Gastrocnemius medialis (tissue), 4 donors: Measurements from ENCODE around the gene ERC2. TPM values are rescaled to one million over a fixed set of nuclear protein-coding genes. Genes with fewer than 3 reads are reported as not detected.
"Not testable (repeated sequence)": the region's sequence is repeated elsewhere in the genome, so short reads cannot be mapped to it uniquely, and the experiment has no call there.

ENCODE experiments used
- ATAC-seq, 2 donors: fragments of 150-250 bp; one replicate each; pipeline ENCODE4 v1.9.1; 2016
- DNase-seq, 2 donors: peaks; one replicate each; pipeline ENCODE4 v3.0.0-alpha.2; 2019
- H3K27ac ChIP-seq, 4 donors: fragments of 200-600 bp; sonication (generic); 1 replicate in 1 of 4; 2 replicates in 3 of 4; pipeline ENCODE4 v1.5.1; 2016 to 2018; ENCODE audit warnings: mild to moderate bottlenecking in 2 of 4, moderate library complexity in 1 of 4
- H3K27me3 ChIP-seq, 3 donors: fragments of 200-600 bp; sonication (generic) in 2 of 3; 1 replicate in 1 of 3; 2 replicates in 2 of 3; pipeline versions ENCODE4 v1.5.1 to v1.6.0; 2016 to 2019; ENCODE audit warnings: mild to moderate bottlenecking in 1 of 3, moderate library complexity in 1 of 3
- H3K36me3 ChIP-seq, 2 donors: fragments of 200-600 bp; sonication (generic) in 1 of 2; one replicate each; pipeline ENCODE4 v1.5.1; 2017 to 2018
- H3K4me1 ChIP-seq, 2 donors: fragments of 200-600 bp; sonication (generic) in 1 of 2; one replicate each; pipeline ENCODE4 v1.5.1; 2016 to 2017; ENCODE audit warnings: mild to moderate bottlenecking in 2 of 2
- H3K4me3 ChIP-seq, 4 donors: fragments of 200-600 bp; sonication (generic) in 3 of 4; 1 replicate in 1 of 4; 2 replicates in 3 of 4; pipeline ENCODE4 v1.5.1; 2016 to 2019; ENCODE audit warnings: mild to moderate bottlenecking in 2 of 4
- H3K9me3 ChIP-seq, 3 donors: fragments of 200-600 bp; sonication (generic) in 2 of 3; 1 replicate in 1 of 3; 2 replicates in 2 of 3; pipeline ENCODE4 v1.5.1; 2016 to 2019
- CTCF ChIP-seq, 5 experiments: fragments of 450-650 bp in 3 of 5; fragments of 200-600 bp in 2 of 5; sonication (generic) in 2 of 5; IDR thresholded peaks in 4 of 5; conservative IDR thresholded peaks in 1 of 5; 1 replicate in 4 of 5; 2 replicates in 1 of 5; pipeline ENCODE4 v1.5.1; 2016 to 2019; ENCODE audit warnings: antibody characterized with exemption in 5 of 5, mild to moderate bottlenecking in 3 of 5, moderate library complexity in 3 of 5
- POLR2A ChIP-seq, 2 donors: fragments of 450-650 bp; IDR thresholded peaks; one replicate each; pipeline ENCODE4 v1.6.1; 2017; ENCODE audit warnings: antibody characterized with exemption in 2 of 2, mild to moderate bottlenecking in 2 of 2, moderate library complexity in 2 of 2
- in situ Hi-C, 4 donors: fragments of 200-750 bp; cut with MboI; loops; one replicate each; pipeline versions ENCODE4 v1.15.0 to v1.8.0; 2017; ENCODE audit warnings: low sequenced_read_pairs in 4 of 4
- intact Hi-C: fragments of 100-400 bp; cut with DNase I; formaldehyde crosslinking; loops from one replicate; pipeline ENCODE4 v1.15.1; 2023; ENCODE audit warnings: low total_unique reads
- total RNA-seq, 4 donors: library from RNA; depleted of rRNA; stranded (reverse); fragments of >200 nt; gene quantifications; one replicate each; pipeline versions ENCODE4 v1.1.0 to v1.2.3, GENCODE V29; 2016

ERC2 gene
- total RNA-seq, 4 donors from 2014 or later = not detected

- Histone ChIP-seq H3K4me1 (no peaks in the 10 kb centered on the region), H3K9me3 (no peaks in the 10 kb centered on the region), H3K4me3 (no peak overlapping the region), H3K36me3 (no peaks in the 10 kb centered on the region), H3K27me3 (no peaks in the 10 kb centered on the region), H3K27ac (no peak overlapping the region)
- in situ Hi-C loops (no loop called here), intact Hi-C loops (no loop called here)
- DNase-seq (no peak), ATAC-seq (no peak)
- TF ChIP-seq CTCF (IDR thresholded peaks at IDR 0.05 in 4 of 5, conservative IDR thresholded peaks at IDR 0.05 in 1 of 5) (no peak), POLR2A (IDR thresholded peaks at IDR 0.05) (no peak)
Measured at GRCh38 chr3:55855311-55855710, 613.0 kb downstream of the ERC2 start.

GRCh38 chr3:55854494-55854893, 613.8 kb downstream of the ERC2 start:
- no peaks in the 10 kb centered on the region for H3K36me3 ChIP-seq
- H3K27me3 ChIP-seq = no peaks in the 10 kb centered on the region
- in situ Hi-C loops = no loop called here
- no peak for TF ChIP-seq CTCF (IDR thresholded peaks at IDR 0.05 in 4 of 5, conservative IDR thresholded peaks at IDR 0.05 in 1 of 5)
- TF ChIP-seq POLR2A (IDR thresholded peaks at IDR 0.05) = no peak
- H3K4me3 ChIP-seq = no peak overlapping the region
- H3K4me1 ChIP-seq = no peaks in the 10 kb centered on the region
- H3K9me3 ChIP-seq = no peaks in the 10 kb centered on the region
- intact Hi-C loops = no loop called here
- H3K27ac ChIP-seq = no peak overlapping the region
- no peak for DNase-seq
- ATAC-seq = no peak

GRCh38 chr3:55852326-55852725, 615.9 kb downstream of the ERC2 start:
- Histone ChIP-seq H3K27me3 (no peaks in the 10 kb centered on the region), H3K4me3 (no peak overlapping the region), H3K27ac (no peak overlapping the region), H3K9me3 (no peaks in the 10 kb centered on the region), H3K36me3 (no peaks in the 10 kb centered on the region), H3K4me1 (no peaks in the 10 kb centered on the region)
- ATAC-seq (no peak), DNase-seq (no peak)
- in situ Hi-C loops = no loop called here
- TF ChIP-seq POLR2A (IDR thresholded peaks at IDR 0.05) = no peak
- TF ChIP-seq CTCF (IDR thresholded peaks at IDR 0.05 in 4 of 5, conservative IDR thresholded peaks at IDR 0.05 in 1 of 5) = no peak
- intact Hi-C loops = no loop called here

GRCh38 chr3:55842204-55842603, 626.1 kb downstream of the ERC2 start:
- Histone ChIP-seq H3K36me3 (no peaks in the 10 kb centered on the region), H3K27me3 (no peaks in the 10 kb centered on the region), H3K4me1 (no peaks in the 10 kb centered on the region), H3K4me3 (no peak overlapping the region), H3K9me3 (no peaks in the 10 kb centered on the region), H3K27ac (no peak overlapping the region)
- DNase-seq (no peak), ATAC-seq (no peak)
- intact Hi-C loops (no loop called here), in situ Hi-C loops (no loop called here)
- TF ChIP-seq POLR2A (IDR thresholded peaks at IDR 0.05) (no peak), CTCF (IDR thresholded peaks at IDR 0.05 in 4 of 5, conservative IDR thresholded peaks at IDR 0.05 in 1 of 5) (no peak)

GRCh38 chr3:55831876-55832275, 636.4 kb downstream of the ERC2 start:
- in situ Hi-C loops, DNase-seq, H3K36me3 ChIP-seq, H3K27ac ChIP-seq, H3K4me3 ChIP-seq, H3K4me1 ChIP-seq, H3K27me3 ChIP-seq, ATAC-seq, intact Hi-C loops, H3K9me3 ChIP-seq: not testable (repeated sequence)
